ENCODE results near the gene LYPD6B. TPM values are rescaled to one million over a fixed set of nuclear protein-coding genes. Genes with fewer than 3 reads are reported as not detected.

LYPD6B gene
- total RNA-seq, 1 donor from 2014 or later: 1.2 TPM

GRCh38 chr2:149000158-149000938 lies 38.2 kb upstream of the LYPD6B start:
- Mint-ChIP-seq H3K4me1 (ENCODE audit: low read depth) (peaks cover 15% of the 10 kb centered on the region), H3K27ac (ENCODE audit: unreplicated experiment) (no peak overlapping the region), H3K27me3 (ENCODE audit: low read depth) (no peaks in the 10 kb centered on the region), H3K36me3 (ENCODE audit: low read depth) (peaks cover 6% of the 10 kb centered on the region), H3K4me3 (ENCODE audit: unreplicated experiment) (no peak overlapping the region), H3K9me3 (ENCODE audit: low read depth) (no peaks in the 10 kb centered on the region)
- DNase-seq (ENCODE audit: low spot score): no peak
- TF ChIP-seq, protein P1, sequence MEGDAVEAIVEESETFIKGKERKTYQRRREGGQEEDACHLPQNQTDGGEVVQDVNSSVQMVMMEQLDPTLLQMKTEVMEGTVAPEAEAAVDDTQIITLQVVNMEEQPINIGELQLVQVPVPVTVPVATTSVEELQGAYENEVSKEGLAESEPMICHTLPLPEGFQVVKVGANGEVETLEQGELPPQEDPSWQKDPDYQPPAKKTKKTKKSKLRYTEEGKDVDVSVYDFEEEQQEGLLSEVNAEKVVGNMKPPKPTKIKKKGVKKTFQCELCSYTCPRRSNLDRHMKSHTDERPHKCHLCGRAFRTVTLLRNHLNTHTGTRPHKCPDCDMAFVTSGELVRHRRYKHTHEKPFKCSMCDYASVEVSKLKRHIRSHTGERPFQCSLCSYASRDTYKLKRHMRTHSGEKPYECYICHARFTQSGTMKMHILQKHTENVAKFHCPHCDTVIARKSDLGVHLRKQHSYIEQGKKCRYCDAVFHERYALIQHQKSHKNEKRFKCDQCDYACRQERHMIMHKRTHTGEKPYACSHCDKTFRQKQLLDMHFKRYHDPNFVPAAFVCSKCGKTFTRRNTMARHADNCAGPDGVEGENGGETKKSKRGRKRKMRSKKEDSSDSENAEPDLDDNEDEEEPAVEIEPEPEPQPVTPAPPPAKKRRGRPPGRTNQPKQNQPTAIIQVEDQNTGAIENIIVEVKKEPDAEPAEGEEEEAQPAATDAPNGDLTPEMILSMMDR (IDR thresholded peaks at IDR 0.05): no peak

DNA sequence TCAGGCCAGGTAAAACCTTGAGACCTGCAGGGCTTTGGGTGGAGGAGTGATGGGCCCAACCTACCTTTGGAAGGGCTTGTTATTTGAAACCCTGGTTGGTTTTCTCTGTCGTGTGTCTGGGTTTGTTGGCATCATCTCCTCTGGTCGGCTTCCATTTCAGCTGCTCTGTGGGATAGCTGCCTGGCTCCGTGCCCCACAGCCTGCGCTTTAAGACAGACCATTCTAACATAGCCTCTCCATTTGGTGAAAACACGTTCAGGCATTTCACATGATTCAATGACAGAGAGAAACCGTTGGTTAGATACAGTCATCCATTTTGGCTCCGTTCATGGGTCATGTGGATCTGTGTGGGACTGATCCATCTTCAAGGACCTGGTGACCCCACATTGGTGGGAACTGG lies 37.0 kb upstream of the LYPD6B start:
- Mint-ChIP-seq H3K4me1 (ENCODE audit: low read depth) (peaks cover 26% of the 10 kb centered on the region), H3K27ac (ENCODE audit: unreplicated experiment) (no peak overlapping the region), H3K36me3 (ENCODE audit: low read depth) (peaks cover 6% of the 10 kb centered on the region), H3K27me3 (ENCODE audit: low read depth) (no peaks in the 10 kb centered on the region), H3K9me3 (ENCODE audit: low read depth) (no peaks in the 10 kb centered on the region), H3K4me3 (ENCODE audit: unreplicated experiment) (no peak overlapping the region)
- DNase-seq (ENCODE audit: low spot score): no peak
- TF ChIP-seq, protein P1 (IDR thresholded peaks at IDR 0.05): no peak

- no peaks in the 10 kb centered on the region for H3K9me3 Mint-ChIP-seq (ENCODE audit: low read depth)
- TF ChIP-seq, protein P1 (IDR thresholded peaks at IDR 0.05): no peak
- H3K27me3 Mint-ChIP-seq (ENCODE audit: low read depth): no peaks in the 10 kb centered on the region
- H3K4me3 Mint-ChIP-seq (ENCODE audit: unreplicated experiment): no peak overlapping the region
- peaks cover 27% of the 10 kb centered on the region for H3K4me1 Mint-ChIP-seq (ENCODE audit: low read depth)
- DNase-seq (ENCODE audit: low spot score): no peak
- no peak overlapping the region for H3K27ac Mint-ChIP-seq (ENCODE audit: unreplicated experiment)
- peaks cover 6% of the 10 kb centered on the region for H3K36me3 Mint-ChIP-seq (ENCODE audit: low read depth)
Observed at GRCh38 chr2:149002378-149002890, 36.1 kb upstream of the LYPD6B start.

- H3K4me1 Mint-ChIP-seq (ENCODE audit: low read depth): peaks cover 27% of the 10 kb centered on the region
- no peak overlapping the region for H3K4me3 Mint-ChIP-seq (ENCODE audit: unreplicated experiment)
- H3K27me3 Mint-ChIP-seq (ENCODE audit: low read depth): no peaks in the 10 kb centered on the region
- H3K36me3 Mint-ChIP-seq (ENCODE audit: low read depth): peaks cover 6% of the 10 kb centered on the region
- no peaks in the 10 kb centered on the region for H3K9me3 Mint-ChIP-seq (ENCODE audit: low read depth)
- TF ChIP-seq, protein P1 (IDR thresholded peaks at IDR 0.05): no peak
- no peak overlapping the region for H3K27ac Mint-ChIP-seq (ENCODE audit: unreplicated experiment)
- DNase-seq (ENCODE audit: low spot score): no peak
Observed at GRCh38 chr2:149002891-149003740, 35.4 kb upstream of the LYPD6B start.

GRCh38 chr2:149004836-149005235 lies 33.7 kb upstream of the LYPD6B start:
- no peaks in the 10 kb centered on the region for H3K27me3 Mint-ChIP-seq (ENCODE audit: low read depth)
- H3K4me3 Mint-ChIP-seq (ENCODE audit: unreplicated experiment): no peak overlapping the region
- no peak for DNase-seq (ENCODE audit: low spot score)
- TF ChIP-seq, protein P1 (IDR thresholded peaks at IDR 0.05): no peak
- H3K27ac Mint-ChIP-seq (ENCODE audit: unreplicated experiment): peak overlapping the region; percentile 53
- H3K36me3 Mint-ChIP-seq (ENCODE audit: low read depth): peaks cover 6% of the 10 kb centered on the region
- H3K4me1 Mint-ChIP-seq (ENCODE audit: low read depth): peaks cover 27% of the 10 kb centered on the region
- H3K9me3 Mint-ChIP-seq (ENCODE audit: low read depth): no peaks in the 10 kb centered on the region
